HAP-1 (cell line): ENCODE measurements around the gene RIPOR3.
"Not testable (repeated sequence)": the region's sequence is repeated elsewhere in the genome, so short reads cannot be mapped to it uniquely, and the experiment has no call there.

ENCODE experiments used
- DNase-seq, 2 experiments: peaks; one replicate each; pipeline ENCODE4 v3.0.0-alpha.2; 2016 to 2020; ENCODE audit warnings: low spot score in 2 of 2
- H3K27me3 ChIP-seq: fragments of 250-450 bp; sonication (Bioruptor Pico); 2 replicates; pipeline ENCODE4 v1.5.1; 2020; ENCODE audit warnings: low read depth, mild to moderate bottlenecking, moderate library complexity
- H3K36me3 ChIP-seq: fragments of 250-450 bp; sonication (Bioruptor Pico); replicated peaks from 2 replicates; pipeline ENCODE4 v1.5.1; 2020; ENCODE audit warnings: mild to moderate bottlenecking
- H3K4me1 ChIP-seq: fragments of 250-450 bp; sonication (Bioruptor Pico); 2 replicates; pipeline ENCODE4 v1.5.1; 2020; ENCODE audit warnings: mild to moderate bottlenecking
- H3K4me3 ChIP-seq: fragments of 250-450 bp; sonication (Bioruptor Pico); 2 replicates; pipeline ENCODE4 v1.5.1; 2020; ENCODE audit warnings: mild to moderate bottlenecking, moderate library complexity
- H3K9me3 ChIP-seq: fragments of 250-450 bp; sonication (Bioruptor Pico); 2 replicates; pipeline ENCODE4 v1.5.1; 2020; ENCODE audit warnings: mild to moderate bottlenecking, moderate library complexity
- in situ Hi-C: fragments of 300-500 bp; cut with MboI; formaldehyde crosslinking; loops from 3 replicates; pipeline ENCODE4 v1.14.3; 2020; ENCODE audit warnings: low sequenced_read_pairs, inconsistent platforms, mixed read lengths

RIPOR3 gene

DNA sequence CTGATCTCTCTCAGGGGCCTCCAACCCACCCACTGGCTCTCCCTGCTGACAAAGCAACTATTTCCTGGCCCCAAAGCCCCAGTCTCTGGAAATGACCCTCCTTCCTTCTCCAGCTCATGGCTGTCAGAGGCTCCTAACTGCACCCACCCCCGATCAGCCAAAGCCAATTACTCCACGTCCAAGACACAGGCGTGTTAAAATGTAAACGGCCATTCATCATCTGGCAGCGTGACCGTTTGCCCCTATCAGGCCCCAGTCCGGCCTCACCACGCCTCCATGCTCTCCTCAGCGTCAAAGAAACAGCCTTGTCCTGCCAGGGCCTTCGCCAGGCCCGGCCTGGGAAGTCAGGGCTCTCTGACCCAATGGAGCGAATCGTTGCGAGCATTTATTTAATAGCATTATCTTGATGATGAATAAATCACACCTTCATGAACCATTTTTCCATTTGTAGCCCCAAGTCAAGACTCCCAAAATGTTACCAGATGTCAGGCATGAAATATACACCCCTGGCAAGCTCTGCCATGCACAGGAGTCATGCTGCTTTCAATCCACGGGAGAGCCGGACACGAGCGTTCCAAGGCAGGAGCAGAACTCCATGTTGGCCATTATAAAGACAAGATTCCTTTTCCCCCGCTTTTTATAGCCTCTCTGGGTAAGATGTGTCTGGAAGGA lies 17.7 kb downstream of the RIPOR3 start:
- in situ Hi-C loops = no loop called here
- no peak for DNase-seq
- Histone ChIP-seq H3K4me1 (peaks cover 7% of the 10 kb centered on the region), H3K36me3 (no peaks in the 10 kb centered on the region), H3K4me3 (no peak overlapping the region), H3K27me3 (no peaks in the 10 kb centered on the region), H3K9me3 (no peaks in the 10 kb centered on the region)

DNA sequence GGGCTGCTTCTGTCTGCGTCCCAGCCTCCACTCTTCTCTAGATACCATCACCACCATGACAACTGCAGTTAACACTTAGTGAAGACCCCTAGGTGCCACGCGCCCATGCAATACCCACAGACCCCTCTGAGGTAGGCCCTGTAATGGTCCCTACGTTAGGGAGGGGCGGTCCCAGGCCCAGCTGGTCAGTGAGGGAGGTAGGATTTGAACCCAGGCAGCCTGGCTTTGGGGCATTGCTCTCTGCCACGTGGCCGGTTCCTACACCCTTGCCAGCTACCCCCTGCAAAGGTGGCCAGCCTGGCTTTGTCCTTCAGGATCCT lies 18.2 kb downstream of the RIPOR3 start:
- Histone ChIP-seq H3K4me3 (no peak overlapping the region), H3K36me3 (no peaks in the 10 kb centered on the region), H3K4me1 (peaks cover 7% of the 10 kb centered on the region), H3K9me3 (no peaks in the 10 kb centered on the region), H3K27me3 (no peaks in the 10 kb centered on the region)
- in situ Hi-C loops = no loop called here
- no peak for DNase-seq

DNA sequence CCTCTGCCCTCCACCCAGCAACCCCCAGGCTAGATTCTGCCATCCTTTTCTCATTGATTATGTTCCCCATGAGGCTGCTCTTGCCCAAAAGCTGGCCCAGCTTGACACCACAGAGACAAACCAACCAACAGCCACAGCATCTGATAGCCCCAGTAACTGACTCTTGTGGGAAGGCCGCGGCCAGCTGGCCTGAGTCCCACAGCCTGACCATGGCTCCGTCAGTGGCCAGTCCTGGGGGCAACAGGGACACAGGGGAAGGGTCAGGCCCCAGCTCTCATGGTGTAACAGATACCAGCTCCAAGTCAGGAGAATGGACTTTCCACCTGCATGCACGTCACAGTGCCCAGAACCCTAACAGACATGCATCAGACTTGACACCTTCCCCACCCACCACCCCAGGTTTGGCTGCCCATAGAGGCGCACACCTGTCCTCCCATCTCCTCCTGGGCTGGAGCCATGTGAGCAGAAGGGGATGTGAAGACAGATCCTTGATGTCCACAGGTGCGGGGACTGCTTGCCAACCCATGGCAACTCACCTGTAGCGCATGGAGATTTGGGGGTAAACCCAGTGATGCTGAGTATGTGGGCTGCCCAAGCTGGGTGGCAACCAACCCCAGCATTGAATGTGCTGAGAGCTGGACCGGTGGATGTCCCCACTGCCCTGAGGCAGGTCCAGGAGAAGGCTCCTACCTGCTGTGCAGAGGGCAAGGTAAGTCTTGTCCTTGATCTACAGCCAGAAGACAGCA lies 18.8 kb downstream of the RIPOR3 start:
- no peak overlapping the region for H3K4me3 ChIP-seq
- H3K9me3 ChIP-seq = no peaks in the 10 kb centered on the region
- no peak for DNase-seq
- no peaks in the 10 kb centered on the region for H3K27me3 ChIP-seq
- no peaks in the 10 kb centered on the region for H3K36me3 ChIP-seq
- peaks cover 7% of the 10 kb centered on the region for H3K4me1 ChIP-seq
- in situ Hi-C loops = no loop called here

DNA sequence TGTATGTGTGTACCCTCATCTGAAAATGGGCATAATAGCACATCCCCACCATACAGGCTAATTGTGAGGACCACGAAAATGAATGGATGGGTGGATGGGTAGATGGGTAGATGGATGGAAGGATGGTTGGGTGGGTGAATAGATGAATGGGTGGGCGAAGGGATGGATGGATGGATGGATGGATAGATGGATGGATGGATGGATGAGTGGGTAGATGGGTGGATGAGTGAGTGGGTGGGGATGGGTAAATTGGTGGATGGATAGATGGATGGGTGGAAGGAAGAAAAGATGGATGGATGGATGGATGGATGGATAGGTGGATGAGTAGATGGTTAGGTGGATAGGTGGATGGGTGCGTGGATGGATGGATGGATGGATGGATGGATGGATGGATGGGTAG lies 19.7 kb downstream of the RIPOR3 start:
- no peaks in the 10 kb centered on the region for H3K36me3 ChIP-seq
- DNase-seq = no peak
- H3K4me3 ChIP-seq = no peak overlapping the region
- peaks cover 7% of the 10 kb centered on the region for H3K4me1 ChIP-seq
- no peaks in the 10 kb centered on the region for H3K27me3 ChIP-seq
- in situ Hi-C loops = no loop called here
- no peaks in the 10 kb centered on the region for H3K9me3 ChIP-seq

DNA sequence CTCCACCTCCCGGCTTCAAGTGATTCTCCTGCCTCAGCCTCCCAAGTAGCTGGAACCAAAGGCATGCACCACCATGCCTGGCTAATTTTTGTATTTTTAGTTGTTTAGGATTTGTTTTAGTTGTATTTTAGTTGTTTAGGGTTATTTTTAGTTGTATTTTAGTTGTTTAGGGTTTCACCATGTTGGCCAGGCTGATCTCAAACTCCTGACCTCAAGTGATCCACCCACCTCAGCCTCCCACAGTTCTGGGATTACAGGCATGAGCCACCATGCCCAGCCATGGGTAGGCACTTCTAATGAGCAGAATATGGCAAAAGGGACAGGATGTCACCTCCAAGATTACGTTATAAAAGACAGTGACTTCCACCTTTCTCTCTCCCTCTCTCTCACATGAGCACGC lies 20.3 kb downstream of the RIPOR3 start:
- H3K4me1 ChIP-seq, H3K4me3 ChIP-seq, in situ Hi-C loops, DNase-seq, H3K36me3 ChIP-seq, H3K9me3 ChIP-seq, H3K27me3 ChIP-seq: not testable (repeated sequence)

GRCh38 chr20:50670126-50670862 lies 21.0 kb downstream of the RIPOR3 start:
- DNase-seq = no peak
- Histone ChIP-seq H3K9me3 (no peaks in the 10 kb centered on the region), H3K4me1 (peaks cover 7% of the 10 kb centered on the region), H3K4me3 (no peak overlapping the region), H3K27me3 (no peaks in the 10 kb centered on the region), H3K36me3 (no peaks in the 10 kb centered on the region)
- in situ Hi-C loops = no loop called here

GRCh38 chr20:50668798-50669197 lies 22.5 kb downstream of the RIPOR3 start:
- H3K4me1 ChIP-seq = peaks cover 1% of the 10 kb centered on the region
- no peak for DNase-seq
- in situ Hi-C loops = no loop called here
- no peaks in the 10 kb centered on the region for H3K9me3 ChIP-seq
- no peaks in the 10 kb centered on the region for H3K36me3 ChIP-seq
- no peaks in the 10 kb centered on the region for H3K27me3 ChIP-seq
- H3K4me3 ChIP-seq = no peak overlapping the region

DNA sequence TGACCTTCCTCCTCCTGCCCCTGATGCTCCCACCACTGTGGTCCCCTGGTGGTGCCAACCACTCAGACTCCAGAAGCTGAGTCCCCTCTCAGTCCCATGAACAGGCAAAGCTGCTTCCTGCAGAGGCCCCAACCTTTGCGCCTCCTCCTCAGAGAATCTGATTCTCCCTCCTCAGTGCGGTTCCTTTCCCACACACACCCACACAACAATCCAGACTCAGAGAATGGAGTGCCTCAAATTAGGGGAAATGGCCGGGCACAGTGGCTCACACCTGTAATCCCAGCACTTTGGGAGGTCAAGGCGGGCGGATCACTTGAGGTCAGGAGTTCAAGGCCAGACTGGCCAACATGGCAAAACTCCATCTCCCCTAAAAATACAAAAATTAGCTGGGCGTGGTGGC lies 23.0 kb downstream of the RIPOR3 start:
- in situ Hi-C loops = no loop called here
- Histone ChIP-seq H3K4me1 (no peaks in the 10 kb centered on the region), H3K9me3 (no peaks in the 10 kb centered on the region), H3K4me3 (no peak overlapping the region), H3K27me3 (no peaks in the 10 kb centered on the region), H3K36me3 (no peaks in the 10 kb centered on the region)
- no peak for DNase-seq

DNA sequence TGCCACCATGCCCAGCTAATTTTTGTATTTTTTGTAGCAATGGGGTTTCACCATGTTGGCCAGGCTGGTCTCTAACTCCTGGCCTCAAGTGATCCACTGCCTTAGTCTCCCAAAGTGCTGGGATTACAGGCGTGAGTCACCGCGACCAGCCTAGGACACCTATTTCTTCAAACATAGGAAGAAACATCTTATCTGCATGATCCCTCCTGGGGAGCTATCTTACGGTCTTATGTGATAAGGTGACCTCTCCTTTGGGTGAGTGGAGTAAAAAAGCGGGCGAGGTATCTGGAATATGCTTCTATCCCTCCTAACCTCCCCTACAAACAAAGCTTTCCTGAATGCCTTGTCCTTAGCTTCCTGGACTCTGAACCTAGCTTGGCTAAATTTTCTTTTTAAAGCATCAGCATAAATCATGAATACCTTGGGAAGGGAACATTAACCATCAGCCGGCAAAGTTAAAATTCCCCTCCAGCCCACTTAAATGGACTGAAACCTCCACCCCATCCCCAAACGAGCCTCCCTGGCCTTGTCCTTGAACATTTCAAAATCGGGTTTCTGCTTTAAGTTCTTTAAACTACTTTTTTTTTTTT lies 24.5 kb downstream of the RIPOR3 start:
- no peaks in the 10 kb centered on the region for H3K4me1 ChIP-seq
- DNase-seq = no peak
- in situ Hi-C loops = no loop called here

GRCh38 chr20:50664254-50664653 lies 27.1 kb downstream of the RIPOR3 start:
- no peaks in the 10 kb centered on the region for H3K36me3 ChIP-seq
- no peaks in the 10 kb centered on the region for H3K4me1 ChIP-seq
- H3K9me3 ChIP-seq = no peaks in the 10 kb centered on the region
- H3K4me3 ChIP-seq = no peak overlapping the region
- in situ Hi-C loops = no loop called here
- no peak for DNase-seq
- no peaks in the 10 kb centered on the region for H3K27me3 ChIP-seq

More for the DNA sequence above, 24.5 kb downstream of the RIPOR3 start:
- Histone ChIP-seq H3K9me3 (no peaks in the 10 kb centered on the region), H3K27me3 (no peaks in the 10 kb centered on the region), H3K36me3 (no peaks in the 10 kb centered on the region), H3K4me3 (no peak overlapping the region)

DNA sequence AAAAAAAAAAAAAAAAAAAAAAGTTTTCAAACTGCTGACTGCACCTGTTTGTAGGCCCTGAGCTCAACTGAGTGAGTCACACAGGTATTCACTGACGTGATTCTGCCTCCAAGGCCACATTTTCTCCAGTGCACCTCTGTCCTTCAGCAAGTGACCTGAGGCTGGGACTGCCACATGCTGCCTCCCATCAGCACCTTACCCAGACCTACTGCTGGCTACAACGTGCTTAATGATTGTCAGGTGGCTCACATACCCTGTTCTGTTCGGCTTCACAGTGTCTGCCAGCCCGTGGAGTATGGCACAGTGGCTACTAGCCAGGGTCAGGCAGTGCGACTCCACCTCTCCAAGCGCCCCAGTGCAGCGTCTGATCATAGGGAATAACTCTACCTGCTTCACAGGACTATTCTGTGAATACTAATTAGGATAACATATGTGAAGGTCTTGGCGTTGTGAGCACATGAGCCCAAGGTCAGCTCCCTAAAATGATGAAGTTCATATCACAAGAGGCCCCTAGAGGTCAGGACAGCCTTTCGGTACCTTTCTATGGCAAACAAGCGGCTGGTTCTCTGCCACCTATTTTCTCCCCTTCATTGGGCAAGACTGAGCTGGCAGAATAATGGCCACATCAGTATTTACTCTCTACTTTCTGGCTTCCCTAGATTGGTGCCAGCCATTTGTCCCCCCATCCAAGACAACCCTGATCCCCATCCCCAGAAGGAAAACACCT lies 28.1 kb downstream of the RIPOR3 start:
- DNase-seq = no peak
- Histone ChIP-seq H3K36me3 (no peaks in the 10 kb centered on the region), H3K4me1 (no peaks in the 10 kb centered on the region), H3K27me3 (no peaks in the 10 kb centered on the region), H3K4me3 (no peak overlapping the region), H3K9me3 (no peaks in the 10 kb centered on the region)
- in situ Hi-C loops = no loop called here

GRCh38 chr20:50659975-50660670 lies 31.2 kb downstream of the RIPOR3 start:
- DNase-seq = no peak
- in situ Hi-C loops = no loop called here
- Histone ChIP-seq H3K9me3 (no peaks in the 10 kb centered on the region), H3K36me3 (no peaks in the 10 kb centered on the region), H3K27me3 (no peaks in the 10 kb centered on the region), H3K4me1 (no peaks in the 10 kb centered on the region), H3K4me3 (no peak overlapping the region)

DNA sequence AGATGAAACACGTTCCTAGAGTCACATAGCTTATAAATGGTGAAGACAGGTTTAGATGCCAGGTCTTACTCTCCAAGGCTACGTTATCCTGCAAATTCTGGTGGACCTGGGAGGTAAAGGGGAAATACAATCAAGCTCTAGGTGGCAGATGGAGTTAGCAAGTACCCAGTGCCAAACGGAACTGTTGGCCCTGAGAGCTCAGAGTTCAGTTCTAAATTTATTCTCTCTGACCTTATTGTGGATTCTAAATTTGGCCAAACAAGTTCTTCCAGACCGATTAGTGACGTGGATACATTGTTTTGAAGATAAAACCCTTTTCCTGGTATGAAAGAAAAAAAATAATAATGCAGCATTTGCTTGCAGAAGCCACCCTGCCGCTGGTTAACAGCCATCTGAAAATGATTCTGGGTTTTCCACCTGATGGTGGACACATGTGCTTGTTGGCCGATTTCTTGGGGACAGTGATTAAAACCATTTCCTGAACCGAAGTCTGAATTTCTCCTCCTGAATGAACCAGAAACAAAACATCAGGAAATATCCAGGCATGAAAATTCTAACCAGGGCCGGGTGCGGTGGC lies 32.5 kb downstream of the RIPOR3 start:
- Histone ChIP-seq H3K36me3 (no peaks in the 10 kb centered on the region), H3K27me3 (no peaks in the 10 kb centered on the region), H3K9me3 (no peaks in the 10 kb centered on the region), H3K4me1 (no peaks in the 10 kb centered on the region), H3K4me3 (no peak overlapping the region)
- in situ Hi-C loops = no loop called here
- no peak for DNase-seq
